ENCODE measurements around the gene SWSAP1. TPM values are rescaled to one million over a fixed set of nuclear protein-coding genes. Genes with fewer than 3 reads are reported as not detected.
A peak's percentile ranks its signal among the peaks of the same experiment; 100 is the strongest.

SWSAP1 gene
- total and polyA plus RNA-seq, 2 of the 8 experiments (the other 6 are each of a cell fraction or from before 2014, with no cell fraction given): 3.1 to 5.2 TPM

DNA sequence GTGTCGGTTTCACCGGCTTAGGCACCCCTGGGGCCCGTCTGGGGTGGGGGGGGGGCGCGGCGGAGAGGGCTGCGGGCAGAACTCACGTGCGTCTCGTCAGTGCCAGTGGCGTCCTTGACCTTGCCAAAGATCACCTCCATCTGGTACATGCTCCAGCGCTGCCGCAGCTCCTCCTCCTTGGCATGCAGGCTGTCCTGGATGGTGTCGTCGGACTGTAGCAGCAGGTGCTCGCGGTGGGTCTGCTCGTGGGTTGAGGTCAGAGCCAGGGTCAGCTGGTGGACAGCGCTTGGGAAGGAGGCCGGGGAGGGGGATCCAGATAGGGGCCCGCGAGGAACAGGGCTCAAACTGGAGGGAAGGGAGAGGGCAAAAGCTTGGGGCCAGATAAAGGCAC, 49.3 kb downstream of the SWSAP1 start:
- no peak overlapping the region for H2BK120ac ChIP-seq (replicated peaks; ENCODE audit: low read depth, low read length)
- H3K27me3 ChIP-seq (replicated peaks in 1 of 4; ENCODE audit: control insufficient read depth in 3 of 4, extremely low read depth in 1 of 4, insufficient read depth in 3 of 4, low read length in 3 of 4): peaks cover 2 to 28% (median 21%) of the 10 kb centered on the region in 4 experiments
- no peak overlapping the region for H3K4ac ChIP-seq (replicated peaks; ENCODE audit: insufficient read length, low read depth, low read length)
- CTCF ChIA-PET (ENCODE audit: partially characterized antibody): interaction anchor here (0.6 to 13.7 kb wide), 6 partner anchors 11 to 130 kb away, joined by 3 to 197 read pairs (median 4); partner anchors contain the start of genes EPOR, ODAD3, PRKCSH and SWSAP1
- H3K18ac ChIP-seq (ENCODE audit: extremely low read depth, low read length): no peak overlapping the region
- DNase-seq (ENCODE audit: low read depth in 1 of 2, low spot score in 2 of 2) (peak in 1 of 2 experiments; percentile 49), FAIRE-seq (no peak)
- POLR2A ChIA-PET (ENCODE audit: partially characterized antibody): interaction anchor here (0.6 to 4.9 kb wide), 9 partner anchors 13 to 174 kb away, joined by 3 to 29 read pairs (median 4); partner anchors contain the start of genes EPOR and SWSAP1
- H3K9ac ChIP-seq (replicated peaks in 1 of 4; ENCODE audit: extremely low read depth in 1 of 4, low read depth in 3 of 4, low read length in 3 of 4): no peak overlapping the region
- no peaks in the 10 kb centered on the region for H3K36me3 ChIP-seq (ENCODE audit: control insufficient read depth in 2 of 4, insufficient read depth in 4 of 4, low read length in 3 of 4)
- WGBS, 2 experiments (ENCODE audit: extremely low coverage in 1 of 2, insufficient coverage in 1 of 2, insufficient read length in 1 of 2, insufficient replicate concordance in 2 of 2, low coverage in 1 of 2, low lambda C conversion rate in 2 of 2, missing lambda C conversion rate in 1 of 2): 85% methylated on average over 14 of the region's 22 CpGs; no CpG with 5 or more reads in 1 of the 2 experiments
- no peaks in the 10 kb centered on the region for H4K20me1 ChIP-seq (replicated peaks in 1 of 2; ENCODE audit: control insufficient read depth in 1 of 2, insufficient read depth in 2 of 2, low read length in 2 of 2)
- H3K14ac ChIP-seq (ENCODE audit: insufficient read length): no peak overlapping the region
- peaks cover 3% of the 10 kb centered on the region; the same call in 1 of the 2 replicates for H3K79me1 ChIP-seq (ENCODE audit: low read depth, low read length)
- H4K5ac ChIP-seq (ENCODE audit: insufficient read length, low read depth, low read length): no peak overlapping the region
- peak overlapping the region; percentile 88; the same call in 1 of the 2 replicates for H2BK15ac ChIP-seq (ENCODE audit: low read length)
- H2BK12ac ChIP-seq (ENCODE audit: low read depth, low read length): peak overlapping the region; percentile 87; the same call in 1 of the 2 replicates
- H3K23ac ChIP-seq (ENCODE audit: insufficient read length): no peak overlapping the region
- H2BK5ac ChIP-seq (ENCODE audit: low read depth, low read length): no peak overlapping the region
- H3K4me3 ChIP-seq (ENCODE audit: extremely low read depth in 1 of 4, insufficient read depth in 2 of 4, low read depth in 3 of 4, low read length in 4 of 4): no peak overlapping the region
- H3K79me2 ChIP-seq (ENCODE audit: control insufficient read depth in 1 of 2, insufficient read depth in 2 of 2, low read length in 2 of 2): no peaks in the 10 kb centered on the region
- H3K4me2 ChIP-seq (ENCODE audit: insufficient read depth in 1 of 2, low read depth in 2 of 2, low read length in 2 of 2): peak overlapping the region in 1 of 2 experiments; percentile 90; a peak in 1 of 4 replicates
- H3K4me1 ChIP-seq (replicated peaks in 1 of 4; ENCODE audit: control insufficient read depth in 3 of 4, insufficient read depth in 4 of 4, low read length in 3 of 4): peaks cover 0 to 13% (median 10%) of the 10 kb centered on the region in 4 experiments; a peak in 5 of 7 replicates
- no peaks in the 10 kb centered on the region for H3K9me3 ChIP-seq (ENCODE audit: insufficient read depth in 2 of 2, low read depth in 1 of 2, low read length in 1 of 2)
- no peak overlapping the region for H4K8ac ChIP-seq (ENCODE audit: extremely low read depth, insufficient read depth, low read length)
- no peak overlapping the region for H2AK5ac ChIP-seq (ENCODE audit: low read depth, low read length)
- H3K56ac ChIP-seq (replicated peaks; ENCODE audit: insufficient read length, low read depth, low read length): no peak overlapping the region
- no peak overlapping the region for H4K91ac ChIP-seq (replicated peaks; ENCODE audit: insufficient read length, low read length)
- H3K27ac ChIP-seq (ENCODE audit: low read depth, low read length): no peak overlapping the region
- H2AFZ ChIP-seq (ENCODE audit: low read length): no peak overlapping the region
- peaks cover 23% of the 10 kb centered on the region for H3K23me2 ChIP-seq (ENCODE audit: low read depth, low read length)
- H2BK20ac ChIP-seq (ENCODE audit: low read length): no peak overlapping the region
- no peak for TF ChIP-seq RFX5 (IDR thresholded peaks at IDR 0.05; ENCODE audit: borderline replicate concordance, low read depth, low read length)
- TF ChIP-seq JUND (IDR thresholded peaks at IDR 0.05; ENCODE audit: low read length): no peak
- no peak for TF ChIP-seq ZNF274 (IDR thresholded peaks at IDR 0.05; ENCODE audit: borderline replicate concordance, extremely low read depth, low read length)
- TF ChIP-seq EGR1 (IDR thresholded peaks at IDR 0.05; ENCODE audit: borderline replicate concordance, low read depth, low read length): no peak
- no peak for TF ChIP-seq SUZ12 (IDR thresholded peaks at IDR 0.05; ENCODE audit: low read length)
- TF ChIP-seq SAP30 (IDR thresholded peaks at IDR 0.05; ENCODE audit: insufficient read depth, insufficient replicate concordance, low read length): no peak
- TF ChIP-seq EP300 (IDR thresholded peaks at IDR 0.05; ENCODE audit: borderline replicate concordance in 1 of 2, low read depth in 2 of 2, low read length in 2 of 2): no peak
- TF ChIP-seq POLR2AphosphoS5 (IDR thresholded peaks at IDR 0.05; ENCODE audit: low read depth, low read length): no peak
- TF ChIP-seq MAFK (IDR thresholded peaks at IDR 0.05; ENCODE audit: low read depth, low read length): no peak
- no peak for TF ChIP-seq PHF8 (conservative IDR thresholded peaks at IDR 0.05; ENCODE audit: low read depth, low read length)
- no peak for TF ChIP-seq TEAD4 (IDR thresholded peaks at IDR 0.05; ENCODE audit: low read depth, low read length)
- TF ChIP-seq ASH2L (IDR thresholded peaks at IDR 0.05; ENCODE audit: low read length): no peak
- TF ChIP-seq GABPA (IDR thresholded peaks at IDR 0.05; ENCODE audit: borderline replicate concordance, insufficient read depth, low read length): no peak
